ENCODE measurements around the gene MMP24OS. TPM values are rescaled to one million over a fixed set of nuclear protein-coding genes. Genes with fewer than 3 reads are reported as not detected.

The MMP24OS gene
- total RNA-seq, 1 experiment from 2014 or later, result 7.4 TPM

DNA sequence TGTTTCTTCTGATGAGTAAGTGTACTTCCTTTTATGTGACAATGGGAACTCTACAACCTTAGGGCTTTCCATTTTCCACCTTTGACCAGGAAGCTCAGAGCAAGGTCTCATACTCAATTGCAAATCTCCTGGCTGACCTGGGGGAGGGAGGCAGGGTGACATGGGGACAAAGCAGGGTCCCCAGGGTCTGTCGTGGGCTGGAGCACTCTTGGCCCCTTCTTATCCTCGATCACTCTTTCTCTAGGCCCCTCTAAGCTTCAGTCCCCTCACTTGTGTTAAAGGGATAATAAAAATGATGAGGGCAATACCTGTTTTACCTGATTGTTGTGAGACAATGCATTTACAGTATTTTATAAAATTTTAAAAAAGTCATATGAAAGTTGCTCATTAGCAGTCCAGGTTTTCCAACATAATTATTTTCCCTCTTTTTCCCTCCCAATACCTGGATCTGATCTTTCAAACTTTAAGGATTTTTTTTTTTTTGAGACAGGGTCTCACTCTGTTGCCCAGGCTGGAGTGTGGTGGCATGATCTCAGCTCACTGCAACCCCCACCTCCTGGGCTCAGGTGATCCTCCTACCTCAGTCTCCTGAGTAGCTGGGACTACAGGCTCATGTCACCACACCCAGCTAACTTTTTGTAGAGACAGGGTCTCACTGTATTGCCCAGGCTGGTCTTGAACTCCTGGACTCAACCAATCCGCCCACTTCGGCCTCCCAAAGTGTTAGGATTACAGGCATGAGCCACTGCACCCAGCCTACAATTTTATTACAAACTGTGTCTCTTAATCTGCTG, 22.7 kb upstream of the MMP24OS start:
- H3K4me3 ChIP-seq (ENCODE audit: insufficient read depth, low read depth, low read length), result no peak overlapping the region
- no peaks in the 10 kb centered on the region; the same call in 1 of the 2 replicates for H3K36me3 ChIP-seq (replicated peaks; ENCODE audit: control insufficient read depth, insufficient read depth, low read length)
- DNase-seq, result no peak
- H3K27me3 ChIP-seq (ENCODE audit: control insufficient read depth, insufficient read depth, low read length), result no peaks in the 10 kb centered on the region

DNA sequence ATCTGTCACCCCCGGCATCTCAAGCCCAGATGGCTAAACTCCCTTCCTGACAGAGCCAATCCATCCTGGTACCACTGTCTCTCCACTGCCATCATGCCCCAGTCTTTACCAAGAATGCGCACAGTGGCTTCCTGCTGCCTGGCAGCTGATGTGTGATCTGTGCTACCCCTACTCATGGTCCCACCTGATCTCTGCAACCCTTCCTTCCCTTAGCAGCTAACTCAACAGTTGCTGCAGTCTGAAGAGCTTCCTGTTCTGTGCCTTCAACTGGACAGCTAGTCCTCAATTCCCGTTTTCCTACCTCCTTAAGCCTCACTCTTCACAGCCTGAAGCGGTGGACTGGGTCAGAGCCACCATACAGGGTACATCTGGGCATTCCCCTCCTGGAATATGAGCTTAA, 21.9 kb upstream of the MMP24OS start:
- no peak for DNase-seq
- H3K4me3 ChIP-seq (ENCODE audit: insufficient read depth, low read depth, low read length), result no peak overlapping the region
- no peaks in the 10 kb centered on the region for H3K27me3 ChIP-seq (ENCODE audit: control insufficient read depth, insufficient read depth, low read length)
- H3K36me3 ChIP-seq (replicated peaks; ENCODE audit: control insufficient read depth, insufficient read depth, low read length), result no peaks in the 10 kb centered on the region; the same call in 1 of the 2 replicates

DNA sequence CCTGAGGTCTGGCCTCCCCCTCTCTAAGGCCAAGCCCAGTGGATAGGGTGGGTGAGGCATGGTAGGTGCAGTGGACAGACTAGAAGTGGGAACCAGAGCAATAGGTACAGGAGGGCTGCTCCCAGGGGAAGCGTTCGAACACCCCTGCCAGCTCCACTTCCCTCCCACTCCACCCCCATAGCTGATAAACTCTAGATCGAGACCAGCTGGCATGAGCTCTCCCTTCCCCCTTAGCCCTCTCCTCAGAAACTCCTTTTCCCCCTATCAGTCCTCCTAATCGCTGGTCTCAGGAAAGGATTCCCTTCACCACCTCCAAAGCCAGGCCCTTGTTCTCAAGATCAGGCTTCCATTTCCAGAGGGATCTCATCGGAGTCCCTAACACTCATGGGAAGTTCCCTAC, 20.3 kb upstream of the MMP24OS start:
- DNase-seq, result no peak
- Histone ChIP-seq H3K27me3 (ENCODE audit: control insufficient read depth, insufficient read depth, low read length) (no peaks in the 10 kb centered on the region), H3K36me3 (replicated peaks; ENCODE audit: control insufficient read depth, insufficient read depth, low read length) (no peaks in the 10 kb centered on the region), H3K4me3 (ENCODE audit: insufficient read depth, low read depth, low read length) (no peak overlapping the region)

DNA sequence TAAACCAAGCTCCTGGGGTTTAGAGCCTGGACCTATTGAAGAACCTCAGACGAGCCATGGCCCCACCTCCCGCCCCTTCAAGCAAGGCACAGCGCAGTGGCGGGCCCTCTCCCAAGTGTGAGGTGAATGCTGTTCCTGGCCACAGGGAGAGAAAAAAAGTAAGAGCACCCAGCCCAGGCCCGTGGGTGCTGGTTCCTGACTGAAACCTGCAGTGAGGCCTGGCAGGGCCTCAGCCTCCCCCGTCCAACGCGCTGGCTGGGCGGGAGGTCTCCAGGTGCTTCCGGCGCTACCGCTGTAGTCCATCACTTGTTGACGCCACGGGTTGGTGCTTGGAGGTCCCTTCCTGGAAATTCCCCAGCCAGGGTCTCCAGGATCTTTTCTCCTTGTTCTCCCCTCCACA, 19.8 kb upstream of the MMP24OS start:
- Histone ChIP-seq H3K36me3 (replicated peaks; ENCODE audit: control insufficient read depth, insufficient read depth, low read length) (no peaks in the 10 kb centered on the region), H3K4me3 (ENCODE audit: insufficient read depth, low read depth, low read length) (no peak overlapping the region), H3K27me3 (ENCODE audit: control insufficient read depth, insufficient read depth, low read length) (no peaks in the 10 kb centered on the region)
- DNase-seq, result no peak

DNA sequence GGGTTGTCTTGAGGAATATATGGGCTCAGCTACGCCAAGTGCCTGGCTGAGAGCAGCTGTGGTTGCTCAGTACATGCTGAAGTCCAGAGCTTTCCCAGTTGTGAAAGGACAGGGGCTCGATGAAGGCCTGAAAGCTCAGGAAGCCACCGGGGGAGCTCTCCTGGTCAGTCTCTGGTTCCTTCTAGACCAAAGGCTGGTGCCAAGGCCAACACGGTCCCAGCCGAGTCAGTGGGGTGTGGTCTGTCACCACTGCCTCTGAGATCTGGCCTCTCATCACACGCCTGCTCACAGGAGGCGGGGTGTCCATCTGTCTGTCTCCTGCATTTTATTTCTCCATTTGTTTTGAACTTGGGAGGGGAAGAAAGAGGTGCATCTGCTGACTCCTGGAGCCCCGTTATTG, 19.2 kb upstream of the MMP24OS start:
- Histone ChIP-seq H3K4me3 (ENCODE audit: insufficient read depth, low read depth, low read length) (no peak overlapping the region), H3K27me3 (ENCODE audit: control insufficient read depth, insufficient read depth, low read length) (no peaks in the 10 kb centered on the region), H3K36me3 (replicated peaks; ENCODE audit: control insufficient read depth, insufficient read depth, low read length) (no peaks in the 10 kb centered on the region)
- DNase-seq, result peak; percentile 69

DNA sequence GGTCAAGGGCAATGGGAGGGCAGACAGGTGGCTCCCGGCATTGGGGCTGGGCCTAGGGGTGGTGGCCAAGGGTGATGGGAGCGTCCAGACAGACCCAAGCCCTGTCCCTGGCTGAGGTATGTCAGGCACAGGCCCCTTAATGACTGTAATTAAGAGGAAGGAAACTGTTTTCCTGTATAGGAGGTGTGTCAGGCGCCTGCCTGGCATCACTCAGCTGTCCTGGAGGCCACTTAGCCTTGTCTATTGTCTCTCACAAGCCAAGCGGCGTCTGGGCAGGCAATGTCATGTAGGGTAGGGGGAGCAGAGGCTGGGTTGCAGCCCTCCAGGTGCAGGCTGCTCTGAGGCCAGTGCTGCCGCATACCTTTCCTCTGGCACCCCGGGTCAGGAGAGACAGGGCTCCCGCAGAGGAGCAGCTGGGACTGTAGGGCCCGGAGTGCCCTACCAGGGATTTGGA, 18.2 kb upstream of the MMP24OS start:
- no peak overlapping the region for H3K4me3 ChIP-seq (ENCODE audit: insufficient read depth, low read depth, low read length)

GRCh38 chr20:35295674-35296073, 17.8 kb upstream of the MMP24OS start:
- no peaks in the 10 kb centered on the region for H3K27me3 ChIP-seq (ENCODE audit: control insufficient read depth, insufficient read depth, low read length)
- H3K36me3 ChIP-seq (replicated peaks; ENCODE audit: control insufficient read depth, insufficient read depth, low read length), result no peaks in the 10 kb centered on the region
- no peak overlapping the region for H3K4me3 ChIP-seq (ENCODE audit: insufficient read depth, low read depth, low read length)
- no peak for DNase-seq

More for the DNA sequence above, 18.2 kb upstream of the MMP24OS start:
- H3K27me3 ChIP-seq (ENCODE audit: control insufficient read depth, insufficient read depth, low read length), result no peaks in the 10 kb centered on the region
- H3K36me3 ChIP-seq (replicated peaks; ENCODE audit: control insufficient read depth, insufficient read depth, low read length), result no peaks in the 10 kb centered on the region
- DNase-seq, result peak; percentile 75

DNA sequence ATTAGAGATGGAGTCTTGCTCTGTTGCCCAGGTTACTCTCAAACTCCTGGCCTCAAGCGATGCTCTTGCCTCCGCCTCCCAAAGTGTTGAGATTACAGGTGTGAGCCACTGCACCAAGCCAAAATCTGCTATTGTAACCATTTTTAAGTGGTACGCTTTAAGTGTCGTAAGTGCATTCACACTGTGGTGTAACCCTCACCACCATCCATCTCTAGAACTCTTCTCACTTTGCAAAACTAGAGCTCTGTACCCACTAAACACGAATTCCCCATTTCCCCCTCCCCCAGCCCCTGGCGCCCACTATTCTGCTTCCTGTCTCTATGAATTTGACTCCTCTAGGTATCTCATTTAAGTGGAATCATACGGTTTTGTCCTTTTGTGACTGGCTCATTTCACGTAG, 17.1 kb upstream of the MMP24OS start:
- no peak overlapping the region for H3K4me3 ChIP-seq (ENCODE audit: insufficient read depth, low read depth, low read length)
- H3K27me3 ChIP-seq (ENCODE audit: control insufficient read depth, insufficient read depth, low read length), result no peaks in the 10 kb centered on the region
- no peak for DNase-seq
- no peaks in the 10 kb centered on the region for H3K36me3 ChIP-seq (replicated peaks; ENCODE audit: control insufficient read depth, insufficient read depth, low read length)

- H3K36me3 ChIP-seq (replicated peaks; ENCODE audit: control insufficient read depth, insufficient read depth, low read length), result no peaks in the 10 kb centered on the region
- H3K27me3 ChIP-seq (ENCODE audit: control insufficient read depth, insufficient read depth, low read length), result no peaks in the 10 kb centered on the region
- no peak overlapping the region for H3K4me3 ChIP-seq (ENCODE audit: insufficient read depth, low read depth, low read length)
- peak; percentile 29 for DNase-seq
Observed at GRCh38 chr20:35294293-35294685, 16.4 kb upstream of the MMP24OS start.

- peak; percentile 26 for DNase-seq
- Histone ChIP-seq H3K27me3 (ENCODE audit: control insufficient read depth, insufficient read depth, low read length) (no peaks in the 10 kb centered on the region), H3K4me3 (ENCODE audit: insufficient read depth, low read depth, low read length) (no peak overlapping the region), H3K36me3 (replicated peaks; ENCODE audit: control insufficient read depth, insufficient read depth, low read length) (no peaks in the 10 kb centered on the region)
Observed at GRCh38 chr20:35293303-35294292, 15.7 kb upstream of the MMP24OS start.

GRCh38 chr20:35292504-35293285, 14.8 kb upstream of the MMP24OS start:
- Histone ChIP-seq H3K4me3 (ENCODE audit: insufficient read depth, low read depth, low read length) (no peak overlapping the region), H3K27me3 (ENCODE audit: control insufficient read depth, insufficient read depth, low read length) (no peaks in the 10 kb centered on the region), H3K36me3 (replicated peaks; ENCODE audit: control insufficient read depth, insufficient read depth, low read length) (no peaks in the 10 kb centered on the region)
- DNase-seq, result peak; percentile 52

GRCh38 chr20:35291654-35292503, 14.0 kb upstream of the MMP24OS start, which contains the start of gene FAM83C:
FAM83C (minus strand) TSS chr20:35292425; CDS start chr20:35292304, 121 bp downstream.
- H3K27me3 ChIP-seq (ENCODE audit: control insufficient read depth, insufficient read depth, low read length), result no peaks in the 10 kb centered on the region
- peak; percentile 69 for DNase-seq
- H3K4me3 ChIP-seq (ENCODE audit: insufficient read depth, low read depth, low read length), result no peak within 1 kb of the TSS
- H3K36me3 ChIP-seq (replicated peaks; ENCODE audit: control insufficient read depth, insufficient read depth, low read length), result no peaks in the 10 kb centered on the region

GRCh38 chr20:35290887-35291417, 13.0 kb upstream of the MMP24OS start:
- Histone ChIP-seq H3K4me3 (ENCODE audit: insufficient read depth, low read depth, low read length) (no peak overlapping the region), H3K36me3 (replicated peaks; ENCODE audit: control insufficient read depth, insufficient read depth, low read length) (no peaks in the 10 kb centered on the region)
- DNase-seq, result no peak

More at GRCh38 chr20:35290887-35291417, 13.0 kb upstream of the MMP24OS start:
- H3K27me3 ChIP-seq (ENCODE audit: control insufficient read depth, insufficient read depth, low read length), result no peaks in the 10 kb centered on the region
